Measurements from ENCODE around the gene RBM17.

GRCh38 chr10:6040205-6040604, 48.6 kb upstream of the RBM17 start:
- no peak for TF ChIP-seq CTCF (IDR thresholded peaks at IDR 0.05)
- TF ChIP-seq EP300 (IDR thresholded peaks at IDR 0.05) = no peak
